CD4-positive, alpha-beta T cell (primary cell): ENCODE measurements around the gene HNRNPH3. TPM values are rescaled to one million over a fixed set of nuclear protein-coding genes. Genes with fewer than 3 reads are reported as not detected.
"Not testable (repeated sequence)": the region's sequence is repeated elsewhere in the genome, so short reads cannot be mapped to it uniquely, and the experiment has no call there.

Experiments
- ATAC-seq: fragments of 200-7000 bp; cut with Tn5 transposase; one replicate; pipeline ENCODE4 v1.10.0; 2022; ENCODE audit warnings: mild to moderate bottlenecking; ENCODE audit not compliant: poor library complexity
- CTCF ChIA-PET: fragments of 350-600 bp; sonication (Branson Sonifier 250); formaldehyde crosslinking; loops from one replicate; lab custom pipeline; 2021; ENCODE audit warnings: antibody characterized with exemption, inconsistent platforms; lab: Charles Lee
- POLR2A ChIA-PET: fragments of 350-600 bp; sonication (Branson Sonifier 250); formaldehyde crosslinking; loops from one replicate; lab custom pipeline; 2021; ENCODE audit warnings: antibody characterized with exemption, inconsistent platforms; lab: Charles Lee
- DNase-seq, 14 experiments: peaks; one replicate each; pipeline ENCODE4 v3.0.0-alpha.2; 2013 to 2020; ENCODE audit warnings: mixed read lengths in 2 of 14
- H3K27ac ChIP-seq, 2 donors: one replicate each; pipeline versions ENCODE4 v1.5.1 to v1.7.0; 2013; ENCODE audit warnings: low read length in 2 of 2, low read depth in 1 of 2, mild to moderate bottlenecking in 1 of 2
- H3K27me3 ChIP-seq, 2 experiments: 1 replicate in 1 of 2; 2 replicates in 1 of 2; pipeline versions ENCODE4 v1.6.1 to v1.7.0; 2013; ENCODE audit warnings: low read length in 2 of 2, control low read depth in 1 of 2, mild to moderate bottlenecking in 1 of 2, moderate library complexity in 1 of 2; ENCODE audit not compliant: insufficient read depth in 2 of 2, control insufficient read depth in 1 of 2
- H3K36me3 ChIP-seq: one replicate; pipeline ENCODE4 v1.6.1; 2013; ENCODE audit warnings: low read length, control low read depth; ENCODE audit not compliant: insufficient read depth
- H3K4me1 ChIP-seq: one replicate; pipeline ENCODE4 v1.6.1; 2013; ENCODE audit warnings: low read length, control low read depth; ENCODE audit not compliant: insufficient read depth
- H3K4me3 ChIP-seq: one replicate; pipeline ENCODE4 v1.5.1; 2013; ENCODE audit warnings: mild to moderate bottlenecking, low read length, moderate library complexity
- H3K9me3 ChIP-seq, 2 experiments: 1 replicate in 1 of 2; 2 replicates in 1 of 2; pipeline versions ENCODE4 v1.6.1 to v1.7.0; 2013; ENCODE audit warnings: low read length in 2 of 2, mild to moderate bottlenecking in 2 of 2, control low read depth in 1 of 2, moderate library complexity in 1 of 2; ENCODE audit not compliant: control insufficient read depth in 1 of 2, insufficient read depth in 1 of 2
- H3K27ac Mint-ChIP-seq: one replicate; pipeline ENCODE4 v1.8.0; 2020; ENCODE audit warnings: mixed read lengths
- H3K27me3 Mint-ChIP-seq: one replicate; pipeline ENCODE4 v1.8.0; 2021; ENCODE audit warnings: mixed read lengths
- H3K36me3 Mint-ChIP-seq: one replicate; pipeline ENCODE4 v1.8.0; 2021; ENCODE audit warnings: low read depth, mixed read lengths
- H3K4me1 Mint-ChIP-seq: one replicate; pipeline ENCODE4 v1.8.0; 2021; ENCODE audit warnings: low read depth, mixed read lengths
- H3K4me3 Mint-ChIP-seq: one replicate; pipeline ENCODE4 v1.8.0; 2020; ENCODE audit warnings: mild to moderate bottlenecking, mixed read lengths
- H3K9me3 Mint-ChIP-seq: one replicate; pipeline ENCODE4 v1.8.0; 2020; ENCODE audit warnings: mixed read lengths
- intact Hi-C, 2 experiments: fragments of 100-400 bp; cut with DNase I in 1 of 2; cut with micrococcal nuclease in 1 of 2; formaldehyde crosslinking; loops; one replicate each; pipeline versions ENCODE4 v1.15.1 to v1.9.0; 2023 to 2025; cut with DNase I, micrococcal nuclease
- total RNA-seq, 174 experiments: library from RNA in 2 of 174; stranded (reverse) in 2 of 174; gene quantifications; one replicate each; pipeline ENCODE4 v1.2.3 and lab custom pipeline; 2021 to 2026
- TF ChIP-seq, protein P1 (sequence below): fragments of 200-600 bp; IDR thresholded peaks from one replicate; pipeline ENCODE4 v1.8.0; 2022; ENCODE audit warnings: antibody characterized with exemption, mild to moderate bottlenecking

Gene HNRNPH3
- total RNA-seq, 2 experiments from 2014 or later, result 227 to 228 TPM

DNA sequence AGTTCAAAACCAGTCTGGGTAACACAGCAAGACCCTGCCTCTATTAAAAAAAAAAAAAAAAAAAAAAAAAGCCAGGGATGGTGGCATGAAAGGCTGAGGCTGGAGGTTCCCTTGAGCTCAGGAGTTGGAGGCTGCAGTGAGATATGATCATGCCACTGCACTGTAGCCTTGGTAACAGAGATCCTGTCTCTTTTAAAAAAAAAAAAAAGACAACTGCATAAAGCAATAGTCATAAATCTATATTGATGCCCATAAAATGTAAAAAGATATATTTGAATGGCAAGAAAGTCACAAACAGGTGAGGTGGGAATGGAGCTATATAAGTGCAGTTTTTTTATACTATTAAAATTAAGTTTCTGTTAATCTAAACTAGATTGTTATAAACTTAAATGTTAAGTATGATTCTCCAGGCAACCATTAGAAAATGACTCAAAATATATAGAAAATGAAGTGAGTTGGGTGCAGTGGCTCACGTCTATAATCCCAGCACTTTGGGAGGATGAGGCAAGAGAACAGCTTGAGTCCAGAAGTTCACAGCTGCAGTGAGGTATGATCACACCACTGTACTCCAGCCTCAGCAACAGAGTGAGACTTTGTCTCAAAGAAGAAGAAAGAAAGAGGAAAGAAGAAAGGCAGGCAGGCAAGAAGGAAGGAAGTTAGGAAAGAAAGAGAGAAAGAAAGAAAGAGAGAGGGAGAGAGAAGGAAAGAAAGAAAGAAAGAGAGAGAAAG lies 13.4 kb upstream of the HNRNPH3 start:
- H3K27me3 Mint-ChIP-seq, result no peaks in the 10 kb centered on the region
- peaks cover 7% of the 10 kb centered on the region for H3K4me1 Mint-ChIP-seq
- H3K4me3 Mint-ChIP-seq, result no peak overlapping the region
- intact Hi-C loops, result no loop called here
- H3K4me1 ChIP-seq, result peaks cover 6% of the 10 kb centered on the region
- ChIA-PET CTCF (interaction anchor here (0.7 kb wide), 1 partner anchor 985 kb away, joined by 3 read pairs; no protein-coding TSS in a partner anchor), POLR2A (interaction anchor here (1.6 kb wide), 1 partner anchor 15 kb away, joined by 9 read pairs; the partner anchor contains the start of genes HNRNPH3 and PBLD)
- H3K36me3 ChIP-seq, result no peaks in the 10 kb centered on the region
- H3K27me3 ChIP-seq, result no peaks in the 10 kb centered on the region
- no peak overlapping the region for H3K4me3 ChIP-seq
- H3K9me3 Mint-ChIP-seq, result peaks cover 9% of the 10 kb centered on the region
- H3K27ac Mint-ChIP-seq, result no peak overlapping the region
- H3K36me3 Mint-ChIP-seq, result peaks cover 7% of the 10 kb centered on the region
- peaks cover 16% of the 10 kb centered on the region in 2 experiments for H3K9me3 ChIP-seq
- H3K27ac ChIP-seq, result no peak overlapping the region
- DNase-seq (no peak), ATAC-seq (no peak)
- TF ChIP-seq, protein P1, sequence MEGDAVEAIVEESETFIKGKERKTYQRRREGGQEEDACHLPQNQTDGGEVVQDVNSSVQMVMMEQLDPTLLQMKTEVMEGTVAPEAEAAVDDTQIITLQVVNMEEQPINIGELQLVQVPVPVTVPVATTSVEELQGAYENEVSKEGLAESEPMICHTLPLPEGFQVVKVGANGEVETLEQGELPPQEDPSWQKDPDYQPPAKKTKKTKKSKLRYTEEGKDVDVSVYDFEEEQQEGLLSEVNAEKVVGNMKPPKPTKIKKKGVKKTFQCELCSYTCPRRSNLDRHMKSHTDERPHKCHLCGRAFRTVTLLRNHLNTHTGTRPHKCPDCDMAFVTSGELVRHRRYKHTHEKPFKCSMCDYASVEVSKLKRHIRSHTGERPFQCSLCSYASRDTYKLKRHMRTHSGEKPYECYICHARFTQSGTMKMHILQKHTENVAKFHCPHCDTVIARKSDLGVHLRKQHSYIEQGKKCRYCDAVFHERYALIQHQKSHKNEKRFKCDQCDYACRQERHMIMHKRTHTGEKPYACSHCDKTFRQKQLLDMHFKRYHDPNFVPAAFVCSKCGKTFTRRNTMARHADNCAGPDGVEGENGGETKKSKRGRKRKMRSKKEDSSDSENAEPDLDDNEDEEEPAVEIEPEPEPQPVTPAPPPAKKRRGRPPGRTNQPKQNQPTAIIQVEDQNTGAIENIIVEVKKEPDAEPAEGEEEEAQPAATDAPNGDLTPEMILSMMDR, result no peak

DNA sequence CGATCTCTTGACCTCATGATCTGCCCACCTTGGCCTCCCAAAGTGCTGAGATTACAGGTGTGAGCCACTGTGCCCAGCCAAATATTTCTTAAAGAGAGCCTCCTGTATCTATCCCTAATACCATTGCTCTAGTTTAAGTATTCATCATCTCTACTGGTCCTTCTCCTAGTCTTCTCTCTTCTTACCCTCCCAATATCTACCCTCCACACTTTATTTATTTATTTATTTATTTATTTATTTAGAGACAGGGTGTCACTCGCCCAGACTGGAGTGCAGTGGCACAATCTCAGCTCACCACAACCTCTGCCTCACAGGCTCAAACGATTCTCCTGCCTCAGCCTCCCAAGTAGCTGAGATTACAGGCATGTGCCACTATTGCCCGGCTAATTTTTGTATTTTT lies 7.5 kb upstream of the HNRNPH3 start:
- intact Hi-C loops, H3K27me3 ChIP-seq, H3K4me3 Mint-ChIP-seq, H3K4me1 ChIP-seq, H3K36me3 ChIP-seq, H3K27me3 Mint-ChIP-seq, ATAC-seq, H3K27ac ChIP-seq, H3K4me1 Mint-ChIP-seq, H3K9me3 ChIP-seq, H3K36me3 Mint-ChIP-seq, H3K4me3 ChIP-seq, H3K27ac Mint-ChIP-seq, H3K9me3 Mint-ChIP-seq, DNase-seq: not testable (repeated sequence)
- POLR2A ChIA-PET, result interaction anchor here (1.0 kb wide), 1 partner anchor 160 kb away, joined by 3 read pairs; no protein-coding TSS in a partner anchor
- CTCF ChIA-PET, result interaction anchor here (1.5 kb wide), 1 partner anchor 24 kb away, joined by 4 read pairs; no protein-coding TSS in a partner anchor

DNA sequence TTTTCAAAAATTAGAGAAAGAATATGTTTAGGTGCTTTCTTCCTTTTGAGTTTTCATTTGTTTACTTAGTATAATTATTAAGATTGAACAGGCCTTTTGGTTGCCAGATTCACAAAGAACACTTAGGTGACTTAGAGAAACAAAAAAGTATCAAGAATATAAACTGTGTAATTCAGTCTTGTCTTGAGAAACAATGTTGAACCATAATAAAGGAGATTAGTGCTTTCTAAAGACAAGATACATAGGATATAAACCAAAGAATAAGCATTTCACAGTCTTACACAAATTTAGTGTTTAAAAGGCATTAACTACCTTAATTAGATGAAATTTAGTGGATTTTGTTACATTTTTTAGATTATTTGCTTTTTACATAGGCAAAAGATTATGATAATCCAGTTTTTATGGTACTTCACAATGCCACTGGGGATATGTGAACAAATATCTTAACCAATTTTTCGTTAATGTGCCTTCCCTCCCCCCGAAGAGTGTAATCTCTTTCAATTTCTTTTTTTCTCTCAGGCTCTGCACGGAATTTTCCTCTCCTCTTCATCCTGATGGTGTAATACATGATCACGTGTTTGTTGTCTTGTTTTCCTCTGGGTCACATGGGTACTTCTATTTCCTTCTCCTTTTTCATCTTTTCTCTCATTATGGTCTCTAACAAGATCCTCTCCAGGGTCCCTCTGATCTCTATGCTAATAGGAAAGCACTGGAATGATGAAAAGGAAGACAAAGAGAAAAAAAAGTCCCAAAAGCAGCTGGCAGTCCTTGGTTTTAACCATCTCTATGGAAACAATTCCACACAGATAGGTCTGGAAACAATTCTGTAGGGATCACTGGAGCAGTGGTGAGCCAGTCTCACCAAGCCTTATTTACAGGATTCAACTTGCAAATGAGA lies 3.7 kb upstream of the HNRNPH3 start:
- H3K9me3 ChIP-seq, result no peaks in the 10 kb centered on the region
- H3K27ac Mint-ChIP-seq, result no peak overlapping the region
- H3K4me3 ChIP-seq, result no peak overlapping the region
- peak in 3 of 14 experiments; percentile 26 to 37 (median 35) for DNase-seq
- no peaks in the 10 kb centered on the region for H3K36me3 ChIP-seq
- peaks cover 23% of the 10 kb centered on the region for H3K36me3 Mint-ChIP-seq
- intact Hi-C loops, result no loop called here
- no peak overlapping the region for H3K27ac ChIP-seq
- ATAC-seq, result no peak
- H3K27me3 Mint-ChIP-seq, result no peaks in the 10 kb centered on the region
- no peaks in the 10 kb centered on the region for H3K9me3 Mint-ChIP-seq
- H3K4me1 ChIP-seq, result peaks cover 16% of the 10 kb centered on the region
- POLR2A ChIA-PET, result no interaction called here
- H3K4me1 Mint-ChIP-seq, result peaks cover 18% of the 10 kb centered on the region
- H3K4me3 Mint-ChIP-seq, result no peak overlapping the region
- H3K27me3 ChIP-seq, result no peaks in the 10 kb centered on the region
- TF ChIP-seq, protein P1, result no peak
- CTCF ChIA-PET, result no interaction called here
